OCI-LY7 (cell line): ENCODE results near the gene SYTL3.

Source experiments
- EZH2phosphoT487 ChIP-seq: fragments of 200-600 bp; sonication (generic); IDR thresholded peaks from 2 replicates; pipeline ENCODE4 v1.6.1; 2018; ENCODE audit warnings: low read depth, borderline replicate concordance, mild to moderate bottlenecking, mixed run types, antibody characterized with exemption, low read length, moderate library complexity, mixed read lengths
- TF ChIP-seq, protein P1 (sequence below): fragments of 200-600 bp; sonication (generic); conservative IDR thresholded peaks from 2 replicates; pipeline ENCODE4 v1.5.1; 2014; ENCODE audit warnings: mild to moderate bottlenecking, antibody characterized with exemption, low read length, moderate library complexity, mixed read lengths

DNA sequence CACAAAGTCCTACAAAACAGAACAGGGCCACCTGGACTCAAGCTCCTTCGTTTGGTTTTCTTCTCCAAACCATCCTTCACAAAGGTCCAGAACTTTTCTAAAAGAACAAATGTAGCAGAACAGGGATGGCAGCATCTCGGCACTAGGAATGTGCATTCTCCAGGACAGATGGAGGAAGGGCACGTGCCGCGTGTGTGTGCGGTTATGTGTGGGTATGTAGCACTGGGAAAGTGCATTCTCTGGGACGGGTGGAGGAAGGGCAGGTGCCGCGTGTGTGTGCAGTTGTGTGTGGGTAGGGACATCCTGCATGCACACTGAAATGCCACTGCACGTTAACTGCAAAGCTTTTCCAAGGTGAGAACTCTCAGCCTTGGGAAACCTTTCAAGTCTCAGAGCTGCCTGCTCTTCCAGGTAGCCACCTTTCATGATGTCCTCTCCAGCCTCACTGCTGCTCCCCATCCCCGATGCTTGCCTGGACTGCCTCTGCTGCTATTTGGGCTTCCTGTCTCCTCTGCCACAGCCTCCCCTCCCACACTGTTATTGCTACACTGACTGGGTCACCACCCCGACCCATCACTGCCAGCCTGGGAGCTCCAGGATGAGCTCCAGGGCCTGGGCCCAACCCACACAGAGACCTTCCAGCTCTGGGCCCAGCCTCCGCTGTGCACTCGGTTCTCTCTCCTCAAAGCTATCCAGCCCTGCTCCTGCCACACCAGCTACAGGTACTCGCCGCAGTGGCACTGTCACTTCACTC lies 121.7 kb downstream of the SYTL3 start:
- TF ChIP-seq, protein P1, sequence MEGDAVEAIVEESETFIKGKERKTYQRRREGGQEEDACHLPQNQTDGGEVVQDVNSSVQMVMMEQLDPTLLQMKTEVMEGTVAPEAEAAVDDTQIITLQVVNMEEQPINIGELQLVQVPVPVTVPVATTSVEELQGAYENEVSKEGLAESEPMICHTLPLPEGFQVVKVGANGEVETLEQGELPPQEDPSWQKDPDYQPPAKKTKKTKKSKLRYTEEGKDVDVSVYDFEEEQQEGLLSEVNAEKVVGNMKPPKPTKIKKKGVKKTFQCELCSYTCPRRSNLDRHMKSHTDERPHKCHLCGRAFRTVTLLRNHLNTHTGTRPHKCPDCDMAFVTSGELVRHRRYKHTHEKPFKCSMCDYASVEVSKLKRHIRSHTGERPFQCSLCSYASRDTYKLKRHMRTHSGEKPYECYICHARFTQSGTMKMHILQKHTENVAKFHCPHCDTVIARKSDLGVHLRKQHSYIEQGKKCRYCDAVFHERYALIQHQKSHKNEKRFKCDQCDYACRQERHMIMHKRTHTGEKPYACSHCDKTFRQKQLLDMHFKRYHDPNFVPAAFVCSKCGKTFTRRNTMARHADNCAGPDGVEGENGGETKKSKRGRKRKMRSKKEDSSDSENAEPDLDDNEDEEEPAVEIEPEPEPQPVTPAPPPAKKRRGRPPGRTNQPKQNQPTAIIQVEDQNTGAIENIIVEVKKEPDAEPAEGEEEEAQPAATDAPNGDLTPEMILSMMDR: no peak
- TF ChIP-seq EZH2phosphoT487: no peak
